HG03045 (cell line): ENCODE measurements around the gene CCDC57.
"Not testable (repeated sequence)": the region's sequence is repeated elsewhere in the genome, so short reads cannot be mapped to it uniquely, and the experiment has no call there.

Experiments
- ATAC-seq: cut with Tn5 transposase; IDR thresholded peaks from one replicate; pipeline ENCODE4 v1.9.1; 2021; ENCODE audit warnings: mild to moderate bottlenecking, moderate library complexity; ENCODE audit not compliant: unreplicated experiment

Gene CCDC57, protein sequence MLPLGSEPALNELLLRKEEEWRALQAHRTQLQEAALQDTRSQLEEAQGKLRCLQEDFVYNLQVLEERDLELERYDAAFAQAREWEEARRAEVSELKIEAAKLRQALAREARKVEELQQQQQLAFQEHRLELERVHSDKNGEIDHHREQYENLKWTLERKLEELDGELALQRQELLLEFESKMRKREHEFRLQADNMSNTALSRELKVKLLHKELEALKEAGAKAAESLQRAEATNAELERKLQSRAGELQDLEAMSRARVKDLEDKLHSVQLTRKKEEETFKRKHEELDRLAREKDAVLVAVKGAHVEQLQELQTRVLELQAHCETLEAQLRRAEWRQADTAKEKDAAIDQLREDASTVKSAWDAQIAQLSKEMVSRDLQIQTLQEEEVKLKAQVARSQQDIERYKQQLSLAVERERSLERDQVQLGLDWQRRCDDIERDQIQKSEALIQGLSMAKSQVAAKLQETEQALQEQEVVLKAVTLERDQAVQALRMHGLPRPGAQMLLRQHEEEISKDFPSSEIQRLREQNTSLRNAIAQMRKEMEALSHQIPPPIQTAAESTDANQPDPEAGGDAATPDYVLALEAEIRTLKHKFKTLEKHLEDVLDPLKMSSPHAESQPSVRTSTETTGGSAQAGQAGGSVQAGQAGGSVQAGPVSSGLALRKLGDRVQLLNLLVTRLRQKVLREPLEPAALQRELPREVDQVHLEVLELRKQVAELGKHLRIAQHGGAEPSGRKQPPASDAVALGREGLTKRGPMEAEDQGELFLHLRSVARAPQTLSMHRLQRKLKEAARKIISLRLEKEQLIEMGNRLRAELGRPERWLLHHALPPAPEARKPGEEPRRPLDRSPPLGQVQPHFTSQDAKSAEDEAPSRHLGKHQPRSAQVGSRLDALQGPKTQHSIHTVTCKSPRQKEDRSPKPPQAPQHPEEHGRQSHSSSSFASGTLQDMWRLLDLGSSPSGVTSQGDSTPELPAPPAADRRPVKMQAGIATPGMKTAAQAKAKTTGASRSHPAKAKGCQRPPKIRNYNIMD

DNA sequence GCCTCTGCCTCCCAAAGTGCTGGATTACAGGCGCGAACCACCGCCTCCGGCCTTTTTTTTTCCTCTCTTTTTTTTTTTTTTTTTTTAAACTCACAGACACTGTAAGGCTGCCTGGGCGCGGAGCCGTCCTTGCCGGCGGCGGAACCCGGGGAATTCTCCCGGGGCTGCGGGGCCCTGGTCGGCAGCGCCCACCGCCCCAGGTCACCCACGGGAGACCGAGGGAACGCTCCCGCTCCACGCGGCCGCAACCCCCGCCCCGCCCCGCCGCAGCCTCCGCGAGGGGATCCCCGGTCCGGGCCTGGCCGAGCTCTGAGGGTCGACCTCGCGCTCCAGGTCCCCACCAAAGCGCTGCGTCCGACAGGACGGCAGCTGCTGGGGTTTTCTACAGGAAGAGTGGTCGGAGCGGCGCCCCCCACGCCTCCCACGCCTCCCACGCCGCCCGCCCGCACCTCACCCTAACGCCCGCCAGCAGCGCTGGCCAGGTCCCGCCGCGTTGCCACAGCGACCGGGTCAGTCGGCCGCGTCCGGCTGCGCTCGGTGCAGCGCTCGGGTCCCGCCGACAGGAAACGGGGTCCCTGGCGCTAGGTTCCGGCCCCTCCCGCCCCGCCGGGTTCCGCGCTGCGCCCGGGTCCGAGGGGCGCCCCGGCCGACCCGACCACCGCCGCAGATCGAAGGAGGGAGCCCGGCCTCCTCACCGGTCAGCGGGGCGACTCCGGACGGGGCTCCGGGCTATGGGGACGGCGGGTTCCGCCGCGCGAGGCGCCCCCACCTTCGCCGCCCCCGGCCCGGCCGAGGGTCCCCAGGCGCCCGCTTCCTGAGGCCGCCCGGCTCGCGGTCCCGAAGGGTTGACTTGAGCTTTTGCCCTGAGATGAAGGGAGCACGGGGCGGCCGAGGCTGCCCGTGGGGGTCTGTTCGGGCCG, at the start of gene CCDC57:
Gene CCDC57, minus strand, starts transcription at position 512 of the 920 bp plus-strand sequence. CDS start 10,898 bp downstream, outside the sequence.
- peak; percentile 59 for ATAC-seq

DNA sequence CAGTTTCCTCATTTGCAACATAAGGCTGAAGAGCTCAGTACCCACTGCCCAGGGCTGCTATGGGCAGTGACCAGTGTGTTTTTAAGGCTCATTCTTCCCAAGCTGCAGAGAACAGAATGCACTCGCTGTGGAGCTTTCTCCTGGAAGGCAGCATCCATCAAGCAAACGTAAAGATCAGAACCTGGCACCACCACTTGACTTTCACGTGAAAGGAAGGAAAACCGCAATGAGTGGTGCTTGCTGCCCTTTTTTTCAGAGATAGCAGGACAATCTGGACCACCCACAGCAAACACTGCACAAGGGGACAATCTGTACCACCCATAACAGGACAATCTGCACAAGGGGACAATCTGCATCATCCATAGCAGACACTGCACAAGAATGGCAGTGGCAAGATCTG, 49.7 kb upstream of the CCDC57 start:
- no peak for ATAC-seq

DNA sequence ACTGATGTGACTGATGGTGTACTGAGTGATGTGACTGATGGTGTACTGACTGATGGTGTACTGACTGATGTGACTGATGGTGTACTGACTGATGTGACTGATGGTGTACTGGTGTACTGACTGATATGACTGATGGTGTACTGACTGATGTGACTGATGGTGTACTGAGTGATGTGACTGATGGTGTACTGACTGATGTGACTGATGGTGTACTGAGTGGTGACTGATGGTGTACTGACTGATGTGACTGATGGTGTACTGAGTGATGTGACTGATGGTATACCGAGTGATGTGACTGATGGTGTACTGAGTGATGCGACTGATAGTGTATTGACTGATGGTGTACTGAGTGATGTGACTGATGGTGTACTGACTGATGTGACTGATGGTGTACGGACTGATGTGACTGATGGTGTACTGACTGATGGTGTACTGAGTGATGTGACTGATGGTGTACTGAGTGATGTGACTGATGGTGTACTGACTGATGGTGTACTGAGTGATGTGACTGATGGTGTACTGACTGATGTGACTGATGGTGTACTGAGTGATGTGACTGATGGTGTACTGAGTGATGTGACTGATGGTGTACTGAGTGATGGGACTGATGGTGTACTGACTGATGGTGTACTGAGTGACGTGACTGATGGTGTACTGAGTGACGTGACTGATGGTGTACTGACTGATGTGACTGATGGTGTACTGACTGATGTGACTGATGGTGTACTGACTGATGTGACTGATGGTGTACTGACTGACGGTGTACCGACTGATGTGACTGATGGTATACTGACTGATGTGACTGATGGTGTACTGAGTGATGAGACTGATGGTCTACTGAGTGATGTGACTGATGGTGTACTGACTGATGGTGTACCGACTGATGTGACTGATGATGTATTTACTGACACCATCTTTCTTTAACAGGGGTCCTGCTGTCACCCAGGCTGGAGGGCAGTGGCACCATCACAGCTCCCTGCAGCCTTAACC, 47.6 kb upstream of the CCDC57 start:
- not testable (repeated sequence) for ATAC-seq

DNA sequence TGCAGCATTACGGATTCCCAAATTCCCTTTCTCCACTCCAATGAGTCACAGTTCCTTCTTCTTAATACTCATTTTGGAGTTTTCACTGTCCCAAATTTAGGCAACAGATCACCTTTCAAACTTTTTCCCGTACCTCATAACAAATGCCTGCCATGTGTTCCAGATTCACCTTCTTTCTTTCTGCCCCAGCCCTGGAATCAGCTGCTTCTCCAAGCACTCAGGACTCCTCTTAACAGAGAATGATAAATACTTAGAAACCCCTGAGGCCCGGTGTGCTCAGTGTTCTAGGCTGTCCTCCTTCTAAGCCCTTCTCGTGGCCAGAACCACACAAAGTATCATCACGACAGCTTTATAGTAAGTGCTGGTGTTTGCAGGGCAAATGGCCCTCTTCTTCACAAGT, 45.9 kb upstream of the CCDC57 start:
- no peak for ATAC-seq

DNA sequence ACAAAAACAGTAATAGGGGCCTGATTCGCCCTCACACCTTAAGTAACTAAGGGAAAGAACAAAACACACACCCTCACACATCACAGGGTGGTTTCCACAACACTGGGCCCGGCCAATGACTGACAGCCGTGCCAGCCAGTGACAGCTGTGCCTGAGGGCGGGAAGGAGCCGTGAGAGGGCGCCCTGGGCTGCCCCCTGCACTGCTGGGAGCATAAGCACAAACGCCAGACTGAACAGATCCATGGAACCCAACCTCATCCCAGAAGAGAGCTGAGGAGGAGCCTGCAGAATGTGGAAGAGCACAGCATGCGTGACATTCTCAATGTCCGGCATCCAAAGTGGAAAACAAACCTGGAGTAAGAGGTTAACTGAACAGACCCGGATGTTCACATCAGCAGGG, 44.8 kb upstream of the CCDC57 start:
- no peak for ATAC-seq

DNA sequence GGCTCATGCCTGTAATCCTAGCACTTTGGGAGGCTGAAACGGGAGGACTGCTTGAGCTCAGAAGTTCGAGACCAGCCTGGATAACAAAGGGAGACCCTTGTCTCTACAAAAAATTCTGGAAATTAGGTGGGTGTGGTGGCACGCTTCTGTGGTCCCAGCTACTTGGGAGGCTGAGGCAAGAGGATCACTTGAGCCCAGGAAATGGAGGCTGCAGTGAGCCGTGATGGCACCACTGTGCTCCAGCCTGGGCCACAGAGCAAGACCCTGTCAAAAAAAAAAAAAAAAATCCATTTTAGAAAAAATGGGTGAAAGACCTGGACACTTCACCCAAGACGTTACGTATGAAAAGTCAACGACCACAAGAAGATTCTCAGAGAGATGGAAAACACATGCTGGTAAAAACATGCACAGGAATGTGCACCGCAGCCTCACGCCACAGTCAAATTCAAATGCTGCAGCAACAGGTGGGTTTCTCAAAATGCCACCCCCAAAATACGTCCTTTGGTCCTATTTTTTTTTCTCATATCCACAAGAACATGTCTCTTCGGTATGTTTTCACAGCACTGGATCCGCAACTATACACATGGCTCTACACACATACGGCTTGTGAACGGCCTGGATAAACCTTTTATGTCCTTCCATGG, 43.7 kb upstream of the CCDC57 start:
- ATAC-seq: no peak

DNA sequence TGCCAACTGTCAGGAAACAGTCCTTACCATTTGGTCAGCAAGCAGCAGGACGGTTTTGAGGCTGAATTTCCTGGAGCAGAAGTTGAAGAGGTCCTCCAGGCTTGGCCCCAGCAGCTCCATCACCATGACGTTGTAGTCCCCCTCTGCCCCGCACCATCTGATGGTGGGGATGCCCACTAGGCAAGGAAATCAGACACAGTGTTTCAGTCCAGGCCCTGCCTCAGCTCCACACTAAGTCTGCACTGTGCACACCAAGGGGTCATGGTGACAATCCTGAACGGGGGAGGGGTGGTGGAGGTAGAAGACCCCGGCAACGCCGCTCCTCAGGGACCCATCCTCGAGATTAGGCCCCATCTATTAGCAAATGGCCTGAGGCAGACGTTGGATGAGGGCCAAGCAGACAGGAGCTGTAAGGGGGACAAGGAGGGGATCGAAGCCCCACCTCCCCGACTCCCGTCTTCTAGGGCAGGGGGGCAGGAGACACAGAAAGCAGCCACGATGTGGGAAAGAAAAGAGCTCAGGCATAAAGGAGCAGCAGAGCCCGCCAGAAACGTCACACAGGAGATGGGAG, 42.8 kb upstream of the CCDC57 start:
- ATAC-seq: no peak

DNA sequence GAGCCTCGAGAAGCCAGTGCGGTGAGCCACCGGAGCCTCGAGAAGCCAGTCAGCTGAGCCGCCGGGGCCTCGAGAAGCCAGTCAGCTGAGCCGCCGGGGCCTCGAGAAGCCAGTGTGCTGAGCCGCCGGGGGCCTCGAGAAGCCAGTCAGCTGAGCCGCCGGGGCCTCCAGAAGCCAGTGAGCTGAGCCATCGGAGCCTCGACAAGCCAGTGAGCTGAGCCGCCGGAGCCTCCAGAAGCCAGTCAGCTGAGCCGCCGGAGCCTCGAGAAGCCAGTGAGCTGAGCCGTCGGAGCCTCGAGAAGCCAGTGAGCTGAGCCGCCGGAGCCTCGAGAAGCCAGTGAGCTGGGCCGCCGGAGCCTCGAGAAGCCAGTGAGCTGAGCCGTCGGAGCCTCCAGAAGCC, 42.1 kb upstream of the CCDC57 start:
- ATAC-seq: not testable (repeated sequence)

DNA sequence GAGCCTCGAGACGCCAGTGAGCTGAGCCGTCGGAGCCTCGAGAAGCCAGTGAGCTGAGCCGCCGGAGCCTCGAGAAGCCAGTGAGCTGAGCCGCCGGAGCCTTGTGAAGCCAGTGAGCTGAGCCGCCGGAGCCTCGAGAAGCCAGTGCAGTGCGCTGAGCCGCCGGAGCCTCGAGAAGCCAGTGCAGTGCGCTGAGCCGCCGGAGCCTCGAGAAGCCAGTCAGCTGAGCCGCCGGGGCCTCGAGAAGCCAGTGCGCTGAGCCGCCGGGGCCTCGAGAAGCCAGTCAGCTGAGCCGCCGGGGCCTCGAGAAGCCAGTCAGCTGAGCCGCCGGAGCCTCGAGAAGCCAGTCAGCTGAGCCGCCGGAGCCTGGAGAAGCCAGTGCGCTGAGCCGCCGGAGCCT, 41.5 kb upstream of the CCDC57 start:
- not testable (repeated sequence) for ATAC-seq

DNA sequence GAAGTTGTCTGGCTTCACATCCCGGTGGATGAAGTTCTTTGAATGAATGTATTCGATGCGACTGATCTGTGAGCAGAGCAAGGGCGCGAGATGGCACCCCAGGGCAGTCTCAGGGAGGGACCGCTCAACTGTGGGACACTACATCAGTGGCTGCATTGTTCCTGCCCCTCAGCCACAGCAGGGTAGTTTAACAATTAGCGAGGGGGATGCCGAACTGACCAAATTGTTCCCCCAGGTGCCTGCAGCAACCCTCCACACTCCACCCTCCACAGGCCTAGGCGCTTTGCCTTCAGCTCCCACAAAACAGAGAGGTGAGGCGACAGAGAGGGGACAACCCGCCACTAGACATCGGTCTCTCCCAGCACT, 40.5 kb upstream of the CCDC57 start:
- no peak for ATAC-seq

DNA sequence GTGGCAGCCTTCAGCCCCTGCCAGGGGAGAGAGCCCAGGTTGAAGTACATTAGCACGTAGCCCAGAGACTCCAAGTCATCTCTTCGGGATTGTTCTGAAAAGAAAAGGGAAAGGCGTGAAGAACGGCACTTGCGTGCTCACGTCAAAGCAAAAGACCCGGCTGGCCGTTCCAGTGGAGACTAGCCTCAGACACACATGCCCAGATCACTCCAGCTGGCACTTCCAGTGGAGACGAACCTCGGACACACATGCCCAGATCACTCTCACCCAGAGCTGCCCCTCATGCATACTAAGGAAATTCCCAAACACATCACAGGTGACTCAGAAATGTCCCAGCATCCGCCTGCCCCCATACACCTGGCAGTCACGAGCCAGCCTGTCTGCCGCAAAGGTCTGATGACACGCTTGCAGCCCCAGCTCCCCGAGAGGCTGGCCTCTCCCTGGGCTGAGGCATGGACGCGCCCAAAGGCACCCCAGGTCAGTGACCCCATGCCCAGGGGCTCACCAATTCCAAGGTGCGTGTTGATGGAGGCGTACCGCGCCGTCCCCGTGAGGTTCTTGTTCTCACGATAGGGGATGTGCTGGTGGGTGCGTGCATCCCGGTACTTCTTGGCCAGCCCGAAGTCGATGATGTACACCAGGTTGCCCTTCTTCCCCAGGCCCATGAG, 40.0 kb upstream of the CCDC57 start:
- ATAC-seq: no peak

DNA sequence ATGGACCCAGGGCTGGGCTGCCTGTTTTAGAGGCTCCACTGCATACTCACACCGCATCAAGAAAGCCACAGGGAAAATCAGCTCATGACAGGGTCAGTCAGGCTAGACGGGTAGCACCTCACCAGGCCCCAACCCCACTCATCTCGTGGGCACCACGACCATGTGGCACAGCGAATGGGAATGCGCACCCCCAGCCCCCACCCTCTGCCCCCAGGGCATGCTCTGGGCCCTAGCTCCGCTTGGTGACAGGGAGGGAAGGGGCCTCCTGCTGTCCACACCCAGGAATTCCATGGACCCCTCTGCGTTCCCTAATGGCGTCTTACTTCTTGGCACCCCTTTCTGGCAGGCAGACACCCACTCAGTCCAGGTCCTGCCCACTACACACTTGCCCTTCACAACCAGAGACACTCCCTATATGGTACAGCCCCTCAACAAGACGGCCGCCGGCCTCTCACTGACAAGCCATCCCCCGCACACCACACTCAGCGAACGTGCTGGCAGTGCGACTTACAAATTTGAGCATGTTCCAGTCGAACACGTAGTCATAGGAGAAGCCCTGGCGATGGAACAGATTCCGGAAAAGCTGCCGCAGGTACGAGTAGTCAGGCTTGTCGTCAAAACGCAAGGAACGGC, 38.3 kb upstream of the CCDC57 start:
- ATAC-seq: no peak

DNA sequence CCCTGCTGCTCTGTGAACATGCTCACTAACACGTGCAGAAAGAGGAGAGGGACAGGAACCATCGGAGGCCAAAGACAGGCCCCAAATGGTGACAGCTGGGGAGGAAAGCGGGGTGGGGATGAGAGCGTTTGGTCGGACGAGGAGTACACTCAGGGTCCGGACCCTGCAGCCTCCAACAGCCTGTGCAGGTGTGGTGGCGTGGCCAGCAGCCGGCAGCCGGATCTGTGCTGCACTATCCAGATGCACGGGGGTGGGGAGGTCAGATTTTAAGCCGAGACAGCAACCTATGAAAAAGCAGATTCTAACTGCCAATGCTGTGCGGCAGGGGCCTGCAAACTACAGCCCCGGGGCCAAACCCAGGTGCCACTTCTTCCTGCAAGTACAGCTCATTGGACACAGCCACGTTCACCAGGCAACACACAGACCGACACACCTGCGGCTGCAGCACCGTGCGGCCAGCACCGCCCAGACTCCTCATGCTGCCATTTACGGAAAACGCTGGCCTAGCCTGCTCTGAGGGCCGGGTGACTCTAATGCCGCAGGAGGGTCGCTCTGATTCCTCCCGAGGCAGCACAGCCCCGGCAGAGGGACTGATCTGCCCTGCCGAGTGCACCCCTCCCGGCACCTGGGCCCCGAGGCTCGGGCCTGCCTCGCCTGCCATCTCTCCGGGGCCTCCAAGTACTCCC, 37.4 kb upstream of the CCDC57 start:
- ATAC-seq: no peak

DNA sequence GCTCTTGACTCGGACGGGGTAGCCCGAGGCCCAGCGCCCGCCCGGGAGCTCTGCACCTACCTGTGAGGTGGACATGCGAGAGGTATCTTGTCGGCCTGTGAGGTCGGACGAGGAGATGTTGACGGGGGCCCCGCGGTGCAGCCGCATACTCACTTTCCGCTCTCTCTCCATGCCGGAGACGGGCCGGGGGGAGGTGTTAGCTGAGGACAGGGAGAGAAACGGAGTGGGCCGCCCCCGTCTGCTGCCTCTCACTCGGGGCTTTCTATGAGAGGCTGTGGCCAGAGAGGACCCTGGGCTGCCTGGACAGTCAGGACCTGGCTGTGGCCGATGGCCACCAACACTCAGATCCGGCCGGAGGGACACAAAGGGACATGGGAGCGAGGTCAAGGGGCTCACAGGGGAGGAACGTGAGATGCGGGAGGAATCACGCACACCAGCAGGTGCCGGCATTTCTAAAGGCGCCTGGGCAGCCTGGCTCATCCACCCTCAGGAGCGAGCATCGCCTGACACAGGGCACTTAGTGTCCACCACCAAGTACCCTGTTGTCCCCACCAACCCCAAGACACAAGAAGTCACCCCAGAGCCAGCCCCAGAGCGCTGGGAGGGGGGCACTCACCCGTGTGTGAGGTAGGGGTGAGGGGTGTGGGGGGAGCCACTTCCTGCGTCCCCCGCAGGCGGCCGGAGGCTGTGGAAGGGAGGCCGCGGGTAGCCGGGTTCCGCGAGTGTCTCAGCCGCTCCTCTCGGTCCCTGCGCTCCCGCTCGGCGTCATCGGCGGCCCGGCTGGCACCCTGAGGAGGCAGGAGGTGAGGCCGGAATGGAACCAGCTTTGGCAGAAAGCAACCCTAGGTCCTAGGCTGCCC, 36.4 kb upstream of the CCDC57 start:
- ATAC-seq: no peak

DNA sequence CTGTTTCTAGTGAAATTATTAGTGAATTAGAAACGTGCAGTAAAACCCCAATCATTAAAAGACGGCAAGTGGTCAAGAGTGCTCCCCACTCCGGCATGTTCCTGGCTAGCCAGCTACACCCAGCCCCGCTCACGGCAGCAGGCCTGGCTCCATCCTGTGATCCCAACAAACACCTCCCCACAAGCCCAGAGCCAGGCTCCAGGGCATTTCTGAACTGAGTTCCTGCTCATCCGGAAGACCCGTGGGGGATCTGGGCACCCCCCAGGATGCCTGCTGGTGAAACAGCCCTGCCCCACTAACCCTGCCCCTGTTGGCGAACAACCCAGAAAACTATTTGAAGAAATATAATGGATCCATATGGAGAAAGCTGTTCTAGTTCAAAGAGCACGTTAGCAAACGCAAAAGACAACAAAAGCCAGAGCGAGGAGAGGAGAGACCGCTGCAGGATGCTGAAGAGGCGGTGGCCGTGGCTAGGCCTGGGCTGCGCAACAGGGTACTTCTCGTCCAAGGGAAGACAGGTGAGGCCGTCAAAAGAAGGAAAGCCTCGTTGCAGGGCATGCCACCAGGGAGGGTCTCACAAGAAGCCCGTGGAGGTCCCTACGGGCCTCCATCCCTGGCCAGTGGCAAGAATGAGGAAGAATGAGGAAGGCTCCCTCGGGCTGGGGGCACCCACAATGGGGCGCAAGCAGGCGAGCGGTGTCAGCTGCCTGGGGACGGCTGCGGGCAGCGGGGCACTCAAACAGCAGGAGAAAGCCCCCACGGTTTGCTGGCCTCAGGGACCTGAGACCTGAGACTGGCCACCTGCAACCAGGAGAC, 35.4 kb upstream of the CCDC57 start:
- ATAC-seq: no peak
